HEK293 (cell line): Measurements from ENCODE around the gene ZFP92.
A peak's percentile ranks its signal among the peaks of the same experiment; 100 is the strongest.

Source experiments
- CTCF ChIA-PET: fragments of 350-600 bp; formaldehyde crosslinking; extraction: SDS; loops from one replicate; lab custom pipeline; 2021; ENCODE audit warnings: antibody characterized with exemption; lab: Yijun Ruan, JAX
- POLR2A ChIA-PET: fragments of 300-600 bp; formaldehyde crosslinking; extraction: SDS; loops from one replicate; lab custom pipeline; 2020; ENCODE audit warnings: antibody characterized with exemption, inconsistent platforms; lab: Yijun Ruan, JAX
- H3K27ac ChIP-seq: fragments of 200-500 bp; sonication (Bioruptor generic); 2 replicates; pipeline ENCODE4 v1.5.1; 2014; ENCODE audit warnings: low read depth, low read length, control low read depth, inconsistent platforms; ENCODE audit errors: extremely low read depth
- H3K36me3 ChIP-seq, 2 experiments: fragments of 200-500 bp in 1 of 2; sonication (Bioruptor generic) in 1 of 2; 1 replicate in 1 of 2; 2 replicates in 1 of 2; pipeline ENCODE4 v1.5.1; 2014 to 2017; ENCODE audit warnings: inconsistent platforms in 2 of 2, low read length in 2 of 2; ENCODE audit not compliant: control insufficient read depth in 2 of 2, insufficient read depth in 1 of 2
- H3K4me1 ChIP-seq: fragments of 200-500 bp; sonication (Bioruptor generic); 2 replicates; pipeline ENCODE4 v1.5.1; 2014; ENCODE audit warnings: mild to moderate bottlenecking, low read length, inconsistent platforms; ENCODE audit not compliant: control insufficient read depth, insufficient read depth
- H3K4me3 ChIP-seq: 2 replicates; pipeline ENCODE4 v1.5.1; 2011; ENCODE audit warnings: low read depth, mild to moderate bottlenecking, control low read depth, low read length, moderate library complexity
- H3K9me3 ChIP-seq: fragments of 200-500 bp; sonication (Bioruptor generic); 2 replicates; pipeline ENCODE4 v1.5.1; 2014; ENCODE audit warnings: low read depth, low read length, inconsistent platforms; ENCODE audit not compliant: control insufficient read depth, insufficient read depth
- AEBP2 ChIP-seq: fragments of 450-650 bp; formaldehyde crosslinking; IDR thresholded peaks from 2 replicates; pipeline ENCODE4 v1.5.1; 2016; ENCODE audit warnings: missing biosample characterization, missing genetic modification characterization, borderline replicate concordance
- FEZF1 ChIP-seq: fragments of 450-650 bp; formaldehyde crosslinking; IDR thresholded peaks from 2 replicates; pipeline ENCODE4 v1.5.1; 2016; ENCODE audit warnings: missing biosample characterization, missing genetic modification characterization
- GLIS2 ChIP-seq: fragments of 450-650 bp; formaldehyde crosslinking; IDR thresholded peaks from 2 replicates; pipeline ENCODE4 v1.5.1; 2016; ENCODE audit warnings: missing biosample characterization, missing genetic modification characterization
- HOXD13 ChIP-seq: sonication (generic); formaldehyde crosslinking; IDR thresholded peaks from 2 replicates; pipeline ENCODE4 v1.8.0; 2022; ENCODE audit warnings: missing genetic modification reagents, borderline replicate concordance
- WT1 ChIP-seq: fragments of 450-650 bp; formaldehyde crosslinking; IDR thresholded peaks from 2 replicates; pipeline ENCODE4 v1.5.1; 2016; ENCODE audit warnings: missing biosample characterization, missing genetic modification characterization
- ZBTB48 ChIP-seq: fragments of 450-650 bp; formaldehyde crosslinking; IDR thresholded peaks from 2 replicates; pipeline ENCODE4 v1.5.1; 2016; ENCODE audit warnings: missing biosample characterization, missing genetic modification characterization
- ZBTB7A ChIP-seq: fragments of 450-650 bp; formaldehyde crosslinking; IDR thresholded peaks from 2 replicates; pipeline ENCODE4 v1.5.1; 2016; ENCODE audit warnings: low read depth, missing biosample characterization, missing genetic modification characterization
- ZNF112 ChIP-seq: fragments of 450-650 bp; formaldehyde crosslinking; IDR thresholded peaks from 2 replicates; pipeline ENCODE4 v1.5.0; 2017; ENCODE audit warnings: missing biosample characterization, missing genetic modification characterization
- ZNF114 ChIP-seq: fragments of 450-650 bp; formaldehyde crosslinking; IDR thresholded peaks from 2 replicates; pipeline ENCODE4 v1.5.0; 2017; ENCODE audit warnings: missing biosample characterization, missing genetic modification characterization
- ZNF140 ChIP-seq: fragments of 450-650 bp; formaldehyde crosslinking; IDR thresholded peaks from 2 replicates; pipeline ENCODE4 v1.5.1; 2016; ENCODE audit warnings: missing biosample characterization, missing genetic modification characterization
- ZNF16 ChIP-seq: fragments of 450-650 bp; formaldehyde crosslinking; IDR thresholded peaks from 2 replicates; pipeline ENCODE4 v1.5.1; 2016; ENCODE audit warnings: low read depth, missing biosample characterization, missing genetic modification characterization
- ZNF175 ChIP-seq: fragments of 450-650 bp; formaldehyde crosslinking; IDR thresholded peaks from 2 replicates; pipeline ENCODE4 v1.5.1; 2016; ENCODE audit warnings: missing biosample characterization, missing genetic modification characterization
- ZNF214 ChIP-seq: fragments of 450-650 bp; formaldehyde crosslinking; IDR thresholded peaks from 2 replicates; pipeline ENCODE4 v1.5.1; 2017; ENCODE audit warnings: missing biosample characterization, mild to moderate bottlenecking, missing genetic modification characterization, borderline replicate concordance
- ZNF221 ChIP-seq: fragments of 450-650 bp; formaldehyde crosslinking; IDR thresholded peaks from 2 replicates; pipeline ENCODE4 v1.5.1; 2017; ENCODE audit warnings: missing biosample characterization, missing genetic modification characterization, borderline replicate concordance
- ZNF248 ChIP-seq: fragments of 450-650 bp; formaldehyde crosslinking; IDR thresholded peaks from 2 replicates; pipeline ENCODE4 v1.5.1; 2017; ENCODE audit warnings: missing biosample characterization, missing genetic modification characterization
- ZNF266 ChIP-seq: fragments of 450-650 bp; formaldehyde crosslinking; IDR thresholded peaks from 2 replicates; pipeline ENCODE4 v1.5.1; 2016; ENCODE audit warnings: missing biosample characterization, missing genetic modification characterization, low read depth
- ZNF274 ChIP-seq, 2 experiments: fragments of 200-500 bp in 1 of 2; fragments of 450-650 bp in 1 of 2; sonication (Bioruptor generic) in 1 of 2; formaldehyde crosslinking in 1 of 2; IDR thresholded peaks; 2 replicates each; pipeline versions ENCODE4 v1.5.1 to v1.6.1; 2014 to 2016; ENCODE audit warnings: borderline replicate concordance in 1 of 2, inconsistent platforms in 1 of 2, low read length in 1 of 2, missing biosample characterization in 1 of 2, missing genetic modification characterization in 1 of 2
- ZNF311 ChIP-seq: fragments of 450-650 bp; formaldehyde crosslinking; IDR thresholded peaks from 2 replicates; pipeline ENCODE4 v1.5.1; 2017; ENCODE audit warnings: missing biosample characterization, missing genetic modification characterization, borderline replicate concordance
- ZNF571 ChIP-seq: fragments of 450-650 bp; formaldehyde crosslinking; IDR thresholded peaks from 2 replicates; pipeline ENCODE4 v1.5.0; 2017; ENCODE audit warnings: missing biosample characterization, missing genetic modification characterization
- ZNF585B ChIP-seq: fragments of 450-650 bp; formaldehyde crosslinking; IDR thresholded peaks from 2 replicates; pipeline ENCODE4 v1.5.1; 2016; ENCODE audit warnings: missing biosample characterization, missing genetic modification characterization
- ZNF621 ChIP-seq: fragments of 450-650 bp; formaldehyde crosslinking; IDR thresholded peaks from 2 replicates; pipeline ENCODE4 v1.5.1; 2017; ENCODE audit warnings: missing biosample characterization, missing genetic modification characterization
- ZNF658 ChIP-seq: fragments of 450-650 bp; formaldehyde crosslinking; IDR thresholded peaks from 2 replicates; pipeline ENCODE4; 2016; ENCODE audit warnings: missing biosample characterization, missing genetic modification characterization
- ZNF670 ChIP-seq: fragments of 450-650 bp; formaldehyde crosslinking; IDR thresholded peaks from 2 replicates; pipeline ENCODE4 v1.5.1; 2016; ENCODE audit warnings: missing biosample characterization, missing genetic modification characterization, low read depth
- ZNF701 ChIP-seq: fragments of 450-650 bp; formaldehyde crosslinking; IDR thresholded peaks from 2 replicates; pipeline ENCODE4 v1.5.1; 2016; ENCODE audit warnings: missing biosample characterization, missing genetic modification characterization
- ZNF707 ChIP-seq: fragments of 450-650 bp; formaldehyde crosslinking; IDR thresholded peaks from 2 replicates; pipeline ENCODE4 v1.5.1; 2016; ENCODE audit warnings: missing biosample characterization, missing genetic modification characterization
- ZNF747 ChIP-seq: fragments of 450-650 bp; formaldehyde crosslinking; IDR thresholded peaks from 2 replicates; pipeline ENCODE4 v1.5.1; 2016; ENCODE audit warnings: missing biosample characterization, missing genetic modification characterization
- ZNF776 ChIP-seq: fragments of 450-650 bp; formaldehyde crosslinking; IDR thresholded peaks from 2 replicates; pipeline ENCODE4 v1.5.0; 2017; ENCODE audit warnings: missing biosample characterization, missing genetic modification characterization, borderline replicate concordance
- ZNF837 ChIP-seq: fragments of 450-650 bp; formaldehyde crosslinking; IDR thresholded peaks from 2 replicates; pipeline ENCODE4 v1.5.1; 2016; ENCODE audit warnings: missing biosample characterization, missing genetic modification characterization
- ZNF843 ChIP-seq: fragments of 450-650 bp; formaldehyde crosslinking; IDR thresholded peaks from 2 replicates; pipeline ENCODE4 v1.5.1; 2016; ENCODE audit warnings: missing biosample characterization, missing genetic modification characterization
- ZSCAN18 ChIP-seq: fragments of 450-650 bp; formaldehyde crosslinking; IDR thresholded peaks from 2 replicates; pipeline ENCODE4 v1.5.1; 2016; ENCODE audit warnings: missing biosample characterization, missing genetic modification characterization
- TF ChIP-seq, protein P1 (sequence below): fragments of 450-650 bp; formaldehyde crosslinking; IDR thresholded peaks from 2 replicates; pipeline ENCODE4 v1.5.1; 2016; ENCODE audit warnings: missing biosample characterization, missing genetic modification characterization

Gene ZFP92

GRCh38 chrX:153382563-153383482 is 28.4 kb upstream of the ZFP92 start:
- Histone ChIP-seq H3K9me3 (no peaks in the 10 kb centered on the region), H3K27ac (no peak overlapping the region), H3K4me3 (no peak overlapping the region), H3K36me3 (no peaks in the 10 kb centered on the region), H3K4me1 (no peaks in the 10 kb centered on the region)
- ChIA-PET CTCF (no interaction called here), POLR2A (no interaction called here)
- TF ChIP-seq ZNF248 (tag by site-specific recombination) (0 out of 2 replicates have a peak, but pooled peaks have one; percentile 34), ZNF274 (IDR thresholded peaks at IDR 0.05; ENCODE audit: low read length) (no peak), ZNF274 (tag by site-specific recombination; IDR thresholded peaks at IDR 0.05; ENCODE audit: borderline replicate concordance) (peak; percentile 32; the same call in 1 of the 2 replicates), ZNF658 (tag by site-specific recombination) (peak; percentile 23; the same call in 1 of the 2 replicates), ZNF843 (0 out of 2 replicates have a peak, but pooled peaks have one; percentile 16), ZNF621 (tag by site-specific recombination) (peak; percentile 19; the same call in 1 of the 2 replicates), ZNF701 (0 out of 2 replicates have a peak, but pooled peaks have one; percentile 5), ZBTB7A (peak; percentile 80; the same call in 1 of the 2 replicates), ZNF140 (tag by site-specific recombination) (peak; percentile 7; the same call in 1 of the 2 replicates), HOXD13 (CRISPR knock-in tag) (0 out of 2 replicates have a peak, but pooled peaks have one; percentile 37), WT1 (no peak), ZNF837 (tag by site-specific recombination) (0 out of 2 replicates have a peak, but pooled peaks have one; percentile 15), GLIS2 (tag by site-specific recombination) (0 out of 2 replicates have a peak, but pooled peaks have one; percentile 1), ZNF175 (tag by site-specific recombination) (peak; percentile 45; the same call in 1 of the 2 replicates), ZNF214 (no peak), ZNF16 (no peak), ZNF266 (tag by site-specific recombination) (0 out of 2 replicates have a peak, but pooled peaks have one; percentile 32), ZNF747 (no peak), ZNF670 (tag by site-specific recombination) (peak; percentile 50; the same call in 1 of the 2 replicates), ZSCAN18 (tag by site-specific recombination) (0 out of 2 replicates have a peak, but pooled peaks have one; percentile 45), ZNF776 (tag by site-specific recombination) (0 out of 2 replicates have a peak, but pooled peaks have one; percentile 25), ZNF585B (tag by site-specific recombination) (0 out of 2 replicates have a peak, but pooled peaks have one; percentile 6), ZNF707 (tag by site-specific recombination) (peak; percentile 61; the same call in 1 of the 2 replicates), ZNF114 (tag by site-specific recombination) (0 out of 2 replicates have a peak, but pooled peaks have one; percentile 23), ZNF571 (tag by site-specific recombination) (peak; percentile 65; the same call in 1 of the 2 replicates), AEBP2 (tag by site-specific recombination) (0 out of 2 replicates have a peak, but pooled peaks have one; percentile 33), ZNF112 (tag by site-specific recombination) (0 out of 2 replicates have a peak, but pooled peaks have one; percentile 29), ZNF221 (tag by site-specific recombination) (no peak), ZNF311 (tag by site-specific recombination) (peak; percentile 62; the same call in 1 of the 2 replicates), ZBTB48 (tag by site-specific recombination) (no peak), FEZF1 (tag by site-specific recombination) (no peak)
- TF ChIP-seq, protein P1, sequence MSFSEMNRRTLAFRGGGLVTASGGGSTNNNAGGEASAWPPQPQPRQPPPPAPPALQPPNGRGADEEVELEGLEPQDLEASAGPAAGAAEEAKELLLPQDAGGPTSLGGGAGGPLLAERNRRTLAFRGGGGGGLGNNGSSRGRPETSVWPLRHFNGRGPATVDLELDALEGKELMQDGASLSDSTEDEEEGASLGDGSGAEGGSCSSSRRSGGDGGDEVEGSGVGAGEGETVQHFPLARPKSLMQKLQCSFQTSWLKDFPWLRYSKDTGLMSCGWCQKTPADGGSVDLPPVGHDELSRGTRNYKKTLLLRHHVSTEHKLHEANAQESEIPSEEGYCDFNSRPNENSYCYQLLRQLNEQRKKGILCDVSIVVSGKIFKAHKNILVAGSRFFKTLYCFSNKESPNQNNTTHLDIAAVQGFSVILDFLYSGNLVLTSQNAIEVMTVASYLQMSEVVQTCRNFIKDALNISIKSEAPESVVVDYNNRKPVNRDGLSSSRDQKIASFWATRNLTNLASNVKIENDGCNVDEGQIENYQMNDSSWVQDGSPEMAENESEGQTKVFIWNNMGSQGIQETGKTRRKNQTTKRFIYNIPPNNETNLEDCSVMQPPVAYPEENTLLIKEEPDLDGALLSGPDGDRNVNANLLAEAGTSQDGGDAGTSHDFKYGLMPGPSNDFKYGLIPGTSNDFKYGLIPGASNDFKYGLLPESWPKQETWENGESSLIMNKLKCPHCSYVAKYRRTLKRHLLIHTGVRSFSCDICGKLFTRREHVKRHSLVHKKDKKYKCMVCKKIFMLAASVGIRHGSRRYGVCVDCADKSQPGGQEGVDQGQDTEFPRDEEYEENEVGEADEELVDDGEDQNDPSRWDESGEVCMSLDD (tag by site-specific recombination) = 0 out of 2 replicates have a peak, but pooled peaks have one; percentile 22
